GM23248 (cell line): Measurements from ENCODE around the gene TRMT2B. TPM values are rescaled to one million over a fixed set of nuclear protein-coding genes. Genes with fewer than 3 reads are reported as not detected.
"Not testable (repeated sequence)": the region's sequence is repeated elsewhere in the genome, so short reads cannot be mapped to it uniquely, and the experiment has no call there.

Experiments
- DNase-seq: peaks from one replicate; pipeline ENCODE4 v3.0.0-alpha.2; 2015
- H2AFZ ChIP-seq: fragments of 200-600 bp; sonication (generic); 2 replicates; pipeline ENCODE4 v1.6.1; 2016; ENCODE audit warnings: antibody characterized with exemption
- H3F3A ChIP-seq: fragments of 200-600 bp; sonication (generic); 2 replicates; pipeline ENCODE4 v1.6.1; 2016; ENCODE audit warnings: mild to moderate bottlenecking, antibody characterized with exemption, mixed run types; ENCODE audit not compliant: insufficient read depth
- H3K27ac ChIP-seq: fragments of 200-600 bp; sonication (generic); 2 replicates; pipeline ENCODE4 v1.5.1; 2016; ENCODE audit warnings: mild to moderate bottlenecking
- H3K27me3 ChIP-seq: fragments of 200-600 bp; sonication (generic); replicated peaks from 2 replicates; pipeline ENCODE4 v1.6.1; 2016; ENCODE audit warnings: mild to moderate bottlenecking; ENCODE audit not compliant: insufficient read depth
- H3K36me3 ChIP-seq: fragments of 200-600 bp; sonication (generic); 2 replicates; pipeline ENCODE4 v1.6.1; 2016; ENCODE audit warnings: low read depth, mild to moderate bottlenecking
- H3K4me1 ChIP-seq: fragments of 200-600 bp; sonication (generic); 2 replicates; pipeline ENCODE4 v1.6.1; 2016; ENCODE audit warnings: mild to moderate bottlenecking; ENCODE audit not compliant: insufficient read depth
- H3K4me2 ChIP-seq: fragments of 200-600 bp; sonication (generic); one replicate; pipeline ENCODE4 v1.6.1; 2016; ENCODE audit warnings: mild to moderate bottlenecking; ENCODE audit not compliant: unreplicated experiment
- H3K4me3 ChIP-seq: fragments of 200-600 bp; sonication (generic); 2 replicates; pipeline ENCODE4 v1.5.1; 2016; ENCODE audit warnings: mild to moderate bottlenecking
- H3K79me2 ChIP-seq: fragments of 200-600 bp; sonication (generic); 2 replicates; pipeline ENCODE4 v1.6.1; 2016; ENCODE audit warnings: mild to moderate bottlenecking; ENCODE audit not compliant: insufficient read depth
- H3K9ac ChIP-seq: fragments of 200-600 bp; sonication (generic); 2 replicates; pipeline ENCODE4 v1.6.1; 2016; ENCODE audit warnings: mild to moderate bottlenecking
- H3K9me2 ChIP-seq: fragments of 200-600 bp; sonication (generic); 2 replicates; pipeline ENCODE4 v1.6.1; 2016; ENCODE audit warnings: mixed run types, mild to moderate bottlenecking, moderate library complexity; ENCODE audit not compliant: insufficient read depth
- H3K9me3 ChIP-seq: fragments of 200-600 bp; sonication (generic); one replicate; pipeline ENCODE4 v1.6.1; 2017; ENCODE audit warnings: low read depth
- H4K20me1 ChIP-seq: fragments of 200-600 bp; sonication (generic); 2 replicates; pipeline ENCODE4 v1.6.0; 2016; ENCODE audit not compliant: insufficient read depth
- EZH2 ChIP-seq: fragments of 200-600 bp; sonication (generic); IDR thresholded peaks from 2 replicates; pipeline ENCODE4 v1.6.1; 2018; ENCODE audit warnings: antibody characterized with exemption, mild to moderate bottlenecking; ENCODE audit not compliant: insufficient read depth, poor library complexity, severe bottlenecking
- EZH2phosphoT487 ChIP-seq: fragments of 200-600 bp; sonication (generic); IDR thresholded peaks from 2 replicates; pipeline ENCODE4 v1.6.1; 2018; ENCODE audit warnings: antibody characterized with exemption, moderate library complexity, mild to moderate bottlenecking, low read depth; ENCODE audit not compliant: insufficient read depth
- WGBS, 2 experiments: methylation state at CpG; one replicate each; pipeline ENCODE4 v1.1.6; 2015 to 2017; ENCODE audit warnings: low lambda C conversion rate in 2 of 2, low coverage in 1 of 2; ENCODE audit errors: missing lambda C conversion rate in 2 of 2; 5-methylcytosine and 5-hydroxymethylcytosine counted together
- in situ Hi-C: fragments of 300-500 bp; cut with MboI; formaldehyde crosslinking; loops from 2 replicates; pipeline ENCODE4 v1.15.0; 2020
- polyA plus RNA-seq: library from polyadenylated mRNA; unstranded; fragments of >200 nt; fragmentation: Nextera tagmentation; extraction: Ambion mirVana; gene quantifications from 2 replicates; pipeline ENCODE4 v1.2.1, GENCODE V29; 2016
- total RNA-seq: library from RNA; depleted of rRNA; stranded (reverse); fragments of >200 nt; shearing (Covaris generic); gene quantifications from 2 replicates; pipeline ENCODE4 v1.2.3, GENCODE V29; 2014

TRMT2B gene
- total and polyA plus RNA-seq, 2 experiments from 2014 or later: 8.3 to 12.9 TPM

GRCh38 chrX:100990139-100990538 is 61.8 kb downstream of the TRMT2B start:
- no peak overlapping the region for H3K27ac ChIP-seq
- no peak for DNase-seq
- H4K20me1 ChIP-seq: no peaks in the 10 kb centered on the region
- no peak for TF ChIP-seq EZH2phosphoT487
- TF ChIP-seq EZH2: no peak
- 46 to 55% methylated on average over 2 of the region's 2 CpGs for WGBS, 2 experiments
- peaks cover 11% of the 10 kb centered on the region for H3K4me1 ChIP-seq
- H3K9me3 ChIP-seq: no peaks in the 10 kb centered on the region
- H2AFZ ChIP-seq: no peak overlapping the region
- peaks cover 6% of the 10 kb centered on the region; the same call in 1 of the 2 replicates for H3F3A ChIP-seq
- H3K4me3 ChIP-seq: no peak overlapping the region
- no peaks in the 10 kb centered on the region for H3K9me2 ChIP-seq
- H3K36me3 ChIP-seq: no peaks in the 10 kb centered on the region
- H3K27me3 ChIP-seq: no peaks in the 10 kb centered on the region
- no peaks in the 10 kb centered on the region for H3K79me2 ChIP-seq
- in situ Hi-C loops: no loop called here
- no peak overlapping the region for H3K9ac ChIP-seq
- H3K4me2 ChIP-seq: no peak overlapping the region

- no peaks in the 10 kb centered on the region for H3K36me3 ChIP-seq
- no peaks in the 10 kb centered on the region for H3F3A ChIP-seq
- no peaks in the 10 kb centered on the region for H4K20me1 ChIP-seq
- H3K4me1 ChIP-seq: peaks cover 17% of the 10 kb centered on the region
- H3K9me2 ChIP-seq: no peaks in the 10 kb centered on the region
- TF ChIP-seq EZH2: no peak
- no peak for TF ChIP-seq EZH2phosphoT487
- no peak overlapping the region for H2AFZ ChIP-seq
- H3K4me2 ChIP-seq: no peak overlapping the region
- in situ Hi-C loops: no loop called here
- H3K79me2 ChIP-seq: no peaks in the 10 kb centered on the region
- H3K27me3 ChIP-seq: no peaks in the 10 kb centered on the region
- H3K9me3 ChIP-seq: no peaks in the 10 kb centered on the region
- no peak overlapping the region for H3K9ac ChIP-seq
- no peak for DNase-seq
- no peak overlapping the region for H3K4me3 ChIP-seq
- no peak overlapping the region for H3K27ac ChIP-seq
These were observed 67.1 kb downstream of the TRMT2B start for GRCh38 chrX:100984818-100985217.

GRCh38 chrX:100981498-100981845 is 70.4 kb downstream of the TRMT2B start:
- WGBS, 2 experiments: 100% methylated on average over 1 of the region's 1 CpG
- H3F3A ChIP-seq, H3K9ac ChIP-seq, H3K9me2 ChIP-seq, H3K9me3 ChIP-seq, H4K20me1 ChIP-seq, H3K36me3 ChIP-seq, H3K4me3 ChIP-seq, H3K79me2 ChIP-seq, H3K4me2 ChIP-seq, H3K27me3 ChIP-seq, DNase-seq, H2AFZ ChIP-seq, in situ Hi-C loops: not testable (repeated sequence)
- H3K4me1 ChIP-seq: peaks cover 17% of the 10 kb centered on the region
- 0 out of 2 replicates have a peak overlapping the region, but pooled peaks have one; percentile 46 for H3K27ac ChIP-seq

GRCh38 chrX:100980608-100981497 is 71.1 kb downstream of the TRMT2B start:
- WGBS, 2 experiments: 59 to 67% methylated on average over 5 to 6 of the region's 6 CpGs
- no peak overlapping the region for H3K4me3 ChIP-seq
- H3K4me1 ChIP-seq: peaks cover 17% of the 10 kb centered on the region
- no peaks in the 10 kb centered on the region for H4K20me1 ChIP-seq
- H3K9me2 ChIP-seq: no peaks in the 10 kb centered on the region
- in situ Hi-C loops: no loop called here
- H3K79me2 ChIP-seq: no peaks in the 10 kb centered on the region
- DNase-seq: peak; percentile 73
- no peaks in the 10 kb centered on the region for H3F3A ChIP-seq
- no peak for TF ChIP-seq EZH2phosphoT487
- H3K36me3 ChIP-seq: no peaks in the 10 kb centered on the region
- H3K27me3 ChIP-seq: no peaks in the 10 kb centered on the region
- H3K9ac ChIP-seq: no peak overlapping the region
- no peaks in the 10 kb centered on the region for H3K9me3 ChIP-seq
- peak overlapping the region; percentile 46 for H3K27ac ChIP-seq
- no peak overlapping the region; the same call in 1 of the 2 replicates for H2AFZ ChIP-seq
- H3K4me2 ChIP-seq: no peak overlapping the region
